Body of pancreas (tissue), 4 donors: ENCODE data around the gene KCNQ5. TPM values are rescaled to one million over a fixed set of nuclear protein-coding genes. Genes with fewer than 3 reads are reported as not detected.

Experiments
- ATAC-seq: fragments of 150-250 bp; one replicate; pipeline ENCODE4 v1.9.1; 2016
- DNase-seq, 4 donors: peaks; one replicate each; pipeline ENCODE4 v3.0.0-alpha.2; 2019
- H3K27ac ChIP-seq, 4 donors: fragments of 200-600 bp; sonication (generic); 1 replicate in 3 of 4; 2 replicates in 1 of 4; pipeline versions ENCODE4 v1.5.1 to v1.6.1; 2016 to 2019; ENCODE audit warnings: mild to moderate bottlenecking in 1 of 4, mixed read lengths in 1 of 4, moderate library complexity in 1 of 4
- H3K27me3 ChIP-seq, 2 donors: fragments of 200-600 bp; sonication (generic); one replicate each; pipeline ENCODE4 v1.6.0; 2016; ENCODE audit warnings: mild to moderate bottlenecking in 1 of 2
- H3K36me3 ChIP-seq, 2 donors: fragments of 200-600 bp; sonication (generic); replicated peaks in 1 of 2; 2 replicates each; pipeline ENCODE4 v1.5.1; 2016; ENCODE audit warnings: low read depth in 2 of 2; ENCODE audit not compliant: insufficient read depth in 1 of 2
- H3K4me1 ChIP-seq: fragments of 200-600 bp; sonication (generic); one replicate; pipeline ENCODE4 v1.6.0; 2016
- H3K4me3 ChIP-seq, 2 donors: fragments of 200-600 bp; sonication (generic); 1 replicate in 1 of 2; 2 replicates in 1 of 2; pipeline ENCODE4 v1.5.1; 2016 to 2019
- H3K9me3 ChIP-seq, 3 donors: fragments of 200-600 bp; sonication (generic); 1 replicate in 2 of 3; 2 replicates in 1 of 3; pipeline ENCODE4 v1.5.1; 2016
- POLR2A ChIP-seq, 3 donors: fragments of 450-650 bp; IDR thresholded peaks; one replicate each; pipeline ENCODE4 v1.6.1; 2016; ENCODE audit warnings: antibody characterized with exemption in 3 of 3, mild to moderate bottlenecking in 2 of 3
- WGBS, 2 donors: methylation state at CpG; one replicate each; pipeline ENCODE4 v1.1.5; 2017; 5-methylcytosine and 5-hydroxymethylcytosine counted together
- intact Hi-C: fragments of 100-400 bp; cut with DNase I; formaldehyde crosslinking; loops from one replicate; pipeline ENCODE4 v1.15.1; 2023
- total RNA-seq, 2 donors: library from RNA; depleted of rRNA; stranded (reverse); fragments of >200 nt; gene quantifications; one replicate each; pipeline ENCODE4 v1.1.0, GENCODE V29; 2016
- TF ChIP-seq, protein P1 (sequence below), 7 experiments: fragments of 450-650 bp in 4 of 7; fragments of 200-600 bp in 3 of 7; sonication (generic) in 3 of 7; IDR thresholded peaks; one replicate each; pipeline ENCODE4 v1.5.1; 2016 to 2019; ENCODE audit warnings: antibody characterized with exemption in 7 of 7

Gene KCNQ5
- total RNA-seq, 2 donors from 2014 or later = 1.0 to 1.6 TPM

- Histone ChIP-seq H3K36me3 (no peaks in the 10 kb centered on the region), H3K4me1 (no peaks in the 10 kb centered on the region), H3K27ac (no peak overlapping the region), H3K27me3 (no peaks in the 10 kb centered on the region), H3K4me3 (no peak overlapping the region), H3K9me3 (no peaks in the 10 kb centered on the region)
- no peak for TF ChIP-seq POLR2A (IDR thresholded peaks at IDR 0.05)
- TF ChIP-seq, protein P1, sequence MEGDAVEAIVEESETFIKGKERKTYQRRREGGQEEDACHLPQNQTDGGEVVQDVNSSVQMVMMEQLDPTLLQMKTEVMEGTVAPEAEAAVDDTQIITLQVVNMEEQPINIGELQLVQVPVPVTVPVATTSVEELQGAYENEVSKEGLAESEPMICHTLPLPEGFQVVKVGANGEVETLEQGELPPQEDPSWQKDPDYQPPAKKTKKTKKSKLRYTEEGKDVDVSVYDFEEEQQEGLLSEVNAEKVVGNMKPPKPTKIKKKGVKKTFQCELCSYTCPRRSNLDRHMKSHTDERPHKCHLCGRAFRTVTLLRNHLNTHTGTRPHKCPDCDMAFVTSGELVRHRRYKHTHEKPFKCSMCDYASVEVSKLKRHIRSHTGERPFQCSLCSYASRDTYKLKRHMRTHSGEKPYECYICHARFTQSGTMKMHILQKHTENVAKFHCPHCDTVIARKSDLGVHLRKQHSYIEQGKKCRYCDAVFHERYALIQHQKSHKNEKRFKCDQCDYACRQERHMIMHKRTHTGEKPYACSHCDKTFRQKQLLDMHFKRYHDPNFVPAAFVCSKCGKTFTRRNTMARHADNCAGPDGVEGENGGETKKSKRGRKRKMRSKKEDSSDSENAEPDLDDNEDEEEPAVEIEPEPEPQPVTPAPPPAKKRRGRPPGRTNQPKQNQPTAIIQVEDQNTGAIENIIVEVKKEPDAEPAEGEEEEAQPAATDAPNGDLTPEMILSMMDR (IDR thresholded peaks at IDR 0.05) = no peak
- ATAC-seq (no peak), DNase-seq (no peak)
- WGBS, 2 donors = 72 to 76% methylated on average over 2 of the region's 2 CpGs
- intact Hi-C loops = no loop called here
Observed at GRCh38 chr6:72636215-72636614, 14.4 kb downstream of the KCNQ5 start.

DNA sequence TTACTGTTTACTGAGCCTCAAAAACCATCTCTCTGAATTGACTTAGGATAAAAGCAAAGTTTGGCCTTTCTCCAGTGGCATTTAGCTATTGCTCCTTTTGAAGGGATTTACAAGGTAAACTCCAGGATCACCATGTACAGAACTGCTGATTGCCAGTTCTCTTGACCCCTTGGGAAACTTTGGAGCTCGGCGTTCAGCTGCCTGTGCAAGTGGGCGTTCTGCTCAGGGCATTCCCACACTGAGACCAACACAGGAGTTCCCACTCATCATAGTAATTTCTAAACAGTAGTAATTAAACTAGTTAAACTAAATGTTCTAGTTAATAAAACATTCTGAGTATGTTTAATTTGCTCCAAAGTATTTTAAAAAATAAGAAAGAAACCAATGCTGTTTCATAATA lies 14.9 kb downstream of the KCNQ5 start:
- H3K4me1 ChIP-seq = no peaks in the 10 kb centered on the region
- no peaks in the 10 kb centered on the region for H3K9me3 ChIP-seq
- H3K36me3 ChIP-seq = no peaks in the 10 kb centered on the region
- no peak for TF ChIP-seq POLR2A (IDR thresholded peaks at IDR 0.05)
- TF ChIP-seq, protein P1 (IDR thresholded peaks at IDR 0.05) = no peak
- ATAC-seq (no peak), DNase-seq (no peak)
- no peak overlapping the region for H3K27ac ChIP-seq
- H3K4me3 ChIP-seq = no peak overlapping the region
- intact Hi-C loops = no loop called here
- WGBS, 2 donors = 87 to 88% methylated on average over 3 of the region's 3 CpGs
- no peaks in the 10 kb centered on the region for H3K27me3 ChIP-seq

DNA sequence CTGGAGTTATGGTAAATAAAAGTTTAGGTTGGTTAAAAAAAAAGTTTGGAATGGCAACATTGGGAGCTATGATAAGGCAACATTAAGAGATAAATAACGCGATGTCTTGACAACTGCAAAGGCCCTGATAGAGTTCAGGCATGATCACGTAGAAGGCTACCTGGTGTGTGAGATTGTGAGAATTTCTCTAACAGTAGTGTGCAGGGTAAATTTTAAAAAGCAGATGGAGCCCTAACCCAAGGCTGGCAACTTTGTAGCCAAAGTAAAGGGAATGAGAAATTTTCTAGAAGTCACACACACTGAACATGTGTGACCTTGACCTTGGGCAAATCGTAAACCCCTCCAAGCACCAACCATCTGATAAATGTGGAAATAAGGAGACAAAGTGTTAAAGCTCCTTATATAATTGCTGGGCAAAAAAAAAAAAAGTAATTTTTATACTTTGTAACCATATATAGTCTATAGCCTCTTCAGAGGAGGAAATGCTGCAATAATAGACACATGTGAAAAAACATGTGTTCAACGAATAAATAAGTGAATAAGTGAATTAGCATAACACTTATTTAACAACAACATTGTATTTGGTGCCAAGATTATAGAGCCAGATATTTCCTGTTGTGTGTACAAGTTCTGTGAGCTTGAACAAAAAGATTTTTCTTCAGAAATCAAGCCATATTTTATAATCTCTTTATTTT lies 18.2 kb downstream of the KCNQ5 start:
- intact Hi-C loops = no loop called here
- 27 to 32% methylated on average over 5 of the region's 5 CpGs for WGBS, 2 donors
- no peaks in the 10 kb centered on the region for H3K4me1 ChIP-seq
- peak; percentile 27 for ATAC-seq
- no peaks in the 10 kb centered on the region for H3K36me3 ChIP-seq
- no peak overlapping the region for H3K4me3 ChIP-seq
- no peak for DNase-seq
- H3K27me3 ChIP-seq = no peaks in the 10 kb centered on the region
- no peak overlapping the region for H3K27ac ChIP-seq
- H3K9me3 ChIP-seq = no peaks in the 10 kb centered on the region
- TF ChIP-seq, protein P1 (IDR thresholded peaks at IDR 0.05) = peak in 3 of 7 experiments; percentile 21 to 34 (median 27)
- no peak for TF ChIP-seq POLR2A (IDR thresholded peaks at IDR 0.05)

DNA sequence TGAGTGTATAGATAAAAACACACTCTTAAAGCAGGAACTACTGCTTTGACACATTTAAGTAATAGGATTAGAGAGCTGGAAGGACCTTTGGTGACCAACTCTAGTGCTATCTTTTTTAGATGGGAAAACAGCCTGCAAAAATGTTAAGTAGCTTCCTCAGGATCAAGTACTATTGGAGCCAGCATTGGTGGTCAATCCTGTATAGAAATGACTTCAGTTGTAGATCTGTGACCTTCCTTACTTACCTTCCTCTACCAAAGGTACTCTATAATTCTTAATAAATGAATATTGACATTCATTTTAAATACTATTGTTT lies 18.7 kb downstream of the KCNQ5 start:
- TF ChIP-seq, protein P1 (IDR thresholded peaks at IDR 0.05) = no peak
- TF ChIP-seq POLR2A (IDR thresholded peaks at IDR 0.05) = no peak
- DNase-seq = no peak
- H3K4me1 ChIP-seq = no peaks in the 10 kb centered on the region
- intact Hi-C loops = no loop called here
- H3K27ac ChIP-seq = no peak overlapping the region
- no peaks in the 10 kb centered on the region for H3K36me3 ChIP-seq
- ATAC-seq = no peak
- no peaks in the 10 kb centered on the region for H3K9me3 ChIP-seq
- no peak overlapping the region for H3K4me3 ChIP-seq
- H3K27me3 ChIP-seq = no peaks in the 10 kb centered on the region

GRCh38 chr6:72642435-72642834 lies 20.6 kb downstream of the KCNQ5 start:
- no peak overlapping the region for H3K27ac ChIP-seq
- WGBS, 2 donors = 83 to 90% methylated on average over 1 of the region's 1 CpG
- no peaks in the 10 kb centered on the region for H3K36me3 ChIP-seq
- ATAC-seq = no peak
- TF ChIP-seq POLR2A (IDR thresholded peaks at IDR 0.05) = no peak
- TF ChIP-seq, protein P1 (IDR thresholded peaks at IDR 0.05) = no peak
- H3K4me1 ChIP-seq = no peaks in the 10 kb centered on the region
- no peak overlapping the region for H3K4me3 ChIP-seq
- no peaks in the 10 kb centered on the region for H3K27me3 ChIP-seq
- intact Hi-C loops = no loop called here
- DNase-seq = no peak
- H3K9me3 ChIP-seq = no peaks in the 10 kb centered on the region
